ENCODE data around the gene GUCY2C.

GUCY2C gene

DNA sequence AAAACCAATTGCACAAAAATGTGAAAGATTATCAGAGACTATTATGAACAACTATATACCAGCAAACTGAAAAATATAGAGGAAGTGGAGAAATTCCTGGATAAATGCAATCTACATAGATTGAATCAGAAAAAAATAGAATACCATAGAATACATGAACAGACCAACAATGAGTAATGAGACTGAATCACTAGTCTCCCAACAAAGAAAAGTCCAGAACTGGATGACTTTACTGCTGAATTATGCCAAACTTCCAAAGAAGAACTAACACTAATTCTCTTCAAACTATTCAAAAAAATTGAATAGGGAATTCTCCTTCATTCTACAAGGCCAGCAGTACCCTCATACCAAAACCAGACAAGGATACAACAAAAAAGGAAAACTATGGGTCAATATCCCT lies 60.6 kb downstream of the GUCY2C start:
- no peak overlapping the region for H3K4me3 ChIP-seq (ENCODE audit: low read depth, low read length)
- DNase-seq (ENCODE audit: low read depth), result no peak
- no peak for TF ChIP-seq CTCF (IDR thresholded peaks at IDR 0.05; ENCODE audit: control insufficient read depth, extremely low read depth, insufficient read depth)

DNA sequence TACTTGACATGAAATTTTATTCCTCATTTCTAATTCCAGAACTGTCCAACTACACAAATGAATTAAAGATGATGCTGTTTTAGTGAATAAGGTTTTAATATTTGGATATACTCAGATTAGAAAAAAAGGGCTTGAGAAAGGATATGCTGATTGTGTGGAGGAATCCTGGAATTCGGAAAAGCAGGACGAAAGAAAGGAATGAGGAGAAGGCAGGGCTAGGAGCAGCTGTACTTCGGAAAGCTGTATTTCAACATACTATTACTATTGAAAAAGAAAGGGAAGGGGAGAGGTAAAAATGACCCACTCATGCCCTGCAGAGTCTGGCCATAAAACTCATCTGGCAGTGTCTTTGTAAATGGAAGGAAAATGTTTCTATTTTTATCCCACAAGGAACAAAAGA lies 65.6 kb downstream of the GUCY2C start:
- no peak for DNase-seq (ENCODE audit: low read depth)
- TF ChIP-seq CTCF (IDR thresholded peaks at IDR 0.05; ENCODE audit: control insufficient read depth, extremely low read depth, insufficient read depth), result no peak
- H3K4me3 ChIP-seq (ENCODE audit: low read depth, low read length), result no peak overlapping the region

DNA sequence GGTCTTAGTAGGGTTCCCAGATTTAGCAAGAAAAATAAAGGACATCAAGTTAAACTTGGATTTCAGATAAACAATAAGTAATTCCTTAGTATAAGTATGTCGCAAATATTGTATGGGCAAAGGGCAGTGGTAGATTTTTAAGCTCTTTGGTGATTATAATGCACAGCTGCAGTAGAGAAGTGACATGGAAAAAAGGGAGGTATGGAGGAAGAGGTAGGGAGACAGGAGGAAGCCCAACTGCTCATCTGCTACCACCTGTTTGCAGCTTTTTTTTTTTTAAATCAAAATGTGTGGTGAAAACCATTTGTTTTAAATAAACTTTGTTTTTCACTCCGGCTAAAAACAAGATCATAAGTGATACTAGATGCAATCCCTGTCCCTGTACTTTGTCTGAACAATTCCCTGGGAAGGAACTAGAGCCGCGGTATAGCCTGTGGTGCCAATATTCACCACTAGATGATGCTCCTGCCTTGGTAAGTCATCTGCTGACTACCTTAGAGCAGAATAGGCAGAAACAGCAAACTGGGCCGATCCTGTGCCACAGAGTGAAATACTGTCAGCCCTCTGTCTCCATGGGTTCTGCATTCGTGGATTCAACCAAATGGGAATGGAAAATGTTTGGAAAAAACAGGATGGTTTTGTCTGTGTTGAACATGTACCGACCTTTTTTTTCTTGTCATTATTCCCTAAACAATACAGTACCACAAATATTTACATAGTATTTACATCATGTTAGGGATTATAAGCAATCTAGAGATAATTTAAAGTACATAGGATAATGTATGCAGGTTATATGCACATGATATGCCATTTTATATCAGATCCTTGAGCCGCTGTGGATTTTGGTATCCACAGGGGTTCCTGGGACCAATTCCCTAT lies 66.3 kb downstream of the GUCY2C start:
- H3K4me3 ChIP-seq (ENCODE audit: low read depth, low read length), result no peak overlapping the region
- TF ChIP-seq CTCF (IDR thresholded peaks at IDR 0.05; ENCODE audit: control insufficient read depth, extremely low read depth, insufficient read depth), result peak; percentile 100
- DNase-seq (ENCODE audit: low read depth), result peak; percentile 50

DNA sequence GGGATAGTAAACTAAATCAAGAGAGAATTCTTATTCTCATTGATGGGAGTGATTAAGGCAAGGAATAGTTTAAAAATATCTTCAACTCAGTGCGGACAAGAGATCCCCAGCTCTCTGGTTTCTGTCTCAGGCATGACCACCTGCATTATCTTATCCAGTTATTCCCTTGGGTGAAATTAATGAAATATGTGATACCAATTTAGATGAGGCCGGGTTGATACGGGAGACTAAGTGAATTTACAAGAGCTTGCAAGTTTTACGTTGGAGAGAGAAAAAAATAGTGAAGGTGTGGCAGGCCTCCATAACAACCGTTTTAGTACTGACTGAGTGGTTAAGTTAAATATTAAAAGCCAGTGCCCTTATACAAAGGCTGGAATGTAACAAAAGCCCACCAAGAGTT lies 67.6 kb downstream of the GUCY2C start:
- TF ChIP-seq CTCF (IDR thresholded peaks at IDR 0.05; ENCODE audit: control insufficient read depth, extremely low read depth, insufficient read depth), result no peak
- H3K4me3 ChIP-seq (ENCODE audit: low read depth, low read length), result no peak overlapping the region
- no peak for DNase-seq (ENCODE audit: low read depth)

- H3K4me3 ChIP-seq (ENCODE audit: low read depth, low read length), result no peak overlapping the region
- no peak for DNase-seq (ENCODE audit: low read depth)
- no peak for TF ChIP-seq CTCF (IDR thresholded peaks at IDR 0.05; ENCODE audit: control insufficient read depth, extremely low read depth, insufficient read depth)
Measured at GRCh38 chr12:14621826-14622225, 74.6 kb downstream of the GUCY2C start.

GRCh38 chr12:14619741-14620501 lies 76.5 kb downstream of the GUCY2C start:
- no peak for TF ChIP-seq CTCF (IDR thresholded peaks at IDR 0.05; ENCODE audit: control insufficient read depth, extremely low read depth, insufficient read depth)
- H3K4me3 ChIP-seq (ENCODE audit: low read depth, low read length), result no peak overlapping the region
- DNase-seq (ENCODE audit: low read depth), result no peak
